Activated T-helper 1 cell treated with anti-CD3 and anti-CD28 coated beads, Interleukin-12 subunit alpha, Interleukin-12 subunit beta, Interleukin-2, Interleukin-4 antibody, amounts not matched to agents 30 ng/mL and 10 ng/mL and 1 ng/mL, durations not matched to agents 14 hours and 24 hours and 36 hours (primary cell): Measurements from ENCODE around the gene APOL5. TPM values are rescaled to one million over a fixed set of nuclear protein-coding genes. Genes with fewer than 3 reads are reported as not detected.
"Not testable (repeated sequence)": the region's sequence is repeated elsewhere in the genome, so short reads cannot be mapped to it uniquely, and the experiment has no call there.

Experiments
- DNase-seq: peaks from one replicate; pipeline ENCODE4 v3.0.0; 2021; ENCODE audit warnings: low spot score
- H3K27ac Mint-ChIP-seq: one replicate; pipeline ENCODE4 v1.8.0; 2021; ENCODE audit warnings: mild to moderate bottlenecking, mixed read lengths
- H3K27me3 Mint-ChIP-seq: one replicate; pipeline ENCODE4 v1.8.0; 2022; ENCODE audit warnings: mild to moderate bottlenecking, moderate library complexity, mixed read lengths; ENCODE audit not compliant: insufficient read depth
- H3K36me3 Mint-ChIP-seq: one replicate; pipeline ENCODE4 v1.8.0; 2021; ENCODE audit warnings: low read depth, mixed read lengths
- H3K4me1 Mint-ChIP-seq: one replicate; pipeline ENCODE4 v1.8.0; 2021; ENCODE audit warnings: low read depth, mixed read lengths
- H3K4me3 Mint-ChIP-seq: one replicate; pipeline ENCODE4 v1.8.0; 2021; ENCODE audit warnings: mild to moderate bottlenecking, moderate library complexity, mixed read lengths
- H3K9me3 Mint-ChIP-seq: one replicate; pipeline ENCODE4 v1.8.0; 2021; ENCODE audit warnings: mixed read lengths
- intact Hi-C: fragments of 100-400 bp; cut with micrococcal nuclease; formaldehyde crosslinking; loops from one replicate; pipeline ENCODE4 v1.15.1; 2024
- total RNA-seq: library from RNA; stranded (reverse); gene quantifications from 2 replicates; pipeline ENCODE4 v1.2.3, GENCODE V29; 2022

Gene APOL5
- total RNA-seq, 1 donor from 2014 or later = not detected

GRCh38 chr22:35737886-35738285 is 20.2 kb downstream of the APOL5 start:
- H3K4me1 Mint-ChIP-seq, H3K36me3 Mint-ChIP-seq, H3K27ac Mint-ChIP-seq, intact Hi-C loops, H3K9me3 Mint-ChIP-seq, H3K4me3 Mint-ChIP-seq, H3K27me3 Mint-ChIP-seq, DNase-seq: not testable (repeated sequence)

- H3K4me1 Mint-ChIP-seq = no peaks in the 10 kb centered on the region
- DNase-seq = no peak
- H3K36me3 Mint-ChIP-seq = no peaks in the 10 kb centered on the region
- H3K27me3 Mint-ChIP-seq = peaks cover 7% of the 10 kb centered on the region
- intact Hi-C loops = no loop called here
- no peak overlapping the region for H3K4me3 Mint-ChIP-seq
- no peaks in the 10 kb centered on the region for H3K9me3 Mint-ChIP-seq
- no peak overlapping the region for H3K27ac Mint-ChIP-seq
Observed at GRCh38 chr22:35739076-35739930, 21.6 kb downstream of the APOL5 start.

- intact Hi-C loops = no loop called here
- Mint-ChIP-seq H3K27ac (no peak overlapping the region), H3K36me3 (no peaks in the 10 kb centered on the region), H3K4me3 (no peak overlapping the region), H3K9me3 (no peaks in the 10 kb centered on the region), H3K27me3 (peaks cover 7% of the 10 kb centered on the region), H3K4me1 (no peaks in the 10 kb centered on the region)
- no peak for DNase-seq
Observed at GRCh38 chr22:35739931-35740380, 22.3 kb downstream of the APOL5 start.

GRCh38 chr22:35740616-35741015 is 22.9 kb downstream of the APOL5 start:
- H3K27me3 Mint-ChIP-seq = peaks cover 7% of the 10 kb centered on the region
- intact Hi-C loops = no loop called here
- H3K4me3 Mint-ChIP-seq = no peak overlapping the region
- no peaks in the 10 kb centered on the region for H3K9me3 Mint-ChIP-seq
- no peaks in the 10 kb centered on the region for H3K36me3 Mint-ChIP-seq
- no peak overlapping the region for H3K27ac Mint-ChIP-seq
- no peaks in the 10 kb centered on the region for H3K4me1 Mint-ChIP-seq
- DNase-seq = no peak

- Mint-ChIP-seq H3K4me1 (no peaks in the 10 kb centered on the region), H3K9me3 (no peaks in the 10 kb centered on the region)
Observed at GRCh38 chr22:35742342-35743100, 24.8 kb downstream of the APOL5 start.

GRCh38 chr22:35743326-35743860 is 25.7 kb downstream of the APOL5 start:
- Mint-ChIP-seq H3K4me1 (no peaks in the 10 kb centered on the region), H3K27me3 (peaks cover 9% of the 10 kb centered on the region), H3K9me3 (no peaks in the 10 kb centered on the region), H3K36me3 (no peaks in the 10 kb centered on the region), H3K27ac (no peak overlapping the region), H3K4me3 (no peak overlapping the region)
- no peak for DNase-seq
- intact Hi-C loops = no loop called here

More at GRCh38 chr22:35742342-35743100, 24.8 kb downstream of the APOL5 start:
- Mint-ChIP-seq H3K4me3 (no peak overlapping the region), H3K27ac (no peak overlapping the region), H3K36me3 (no peaks in the 10 kb centered on the region), H3K27me3 (peaks cover 9% of the 10 kb centered on the region)
- DNase-seq = no peak
- intact Hi-C loops = no loop called here

GRCh38 chr22:35746248-35746647 is 28.6 kb downstream of the APOL5 start:
- no peaks in the 10 kb centered on the region for H3K36me3 Mint-ChIP-seq
- no peaks in the 10 kb centered on the region for H3K9me3 Mint-ChIP-seq
- intact Hi-C loops = no loop called here

GRCh38 chr22:35746946-35747703 is 29.5 kb downstream of the APOL5 start:
- DNase-seq = no peak
- Mint-ChIP-seq H3K36me3 (no peaks in the 10 kb centered on the region), H3K27me3 (peaks cover 6% of the 10 kb centered on the region), H3K9me3 (no peaks in the 10 kb centered on the region), H3K4me3 (no peak overlapping the region), H3K4me1 (no peaks in the 10 kb centered on the region), H3K27ac (no peak overlapping the region)
- intact Hi-C loops = no loop called here

More at GRCh38 chr22:35746248-35746647, 28.6 kb downstream of the APOL5 start:
- Mint-ChIP-seq H3K27ac (no peak overlapping the region), H3K4me1 (no peaks in the 10 kb centered on the region), H3K4me3 (no peak overlapping the region), H3K27me3 (peaks cover 6% of the 10 kb centered on the region)
- DNase-seq = no peak

GRCh38 chr22:35749808-35750207 is 32.1 kb downstream of the APOL5 start:
- H3K27ac Mint-ChIP-seq = no peak overlapping the region
- no peaks in the 10 kb centered on the region for H3K9me3 Mint-ChIP-seq
- H3K4me1 Mint-ChIP-seq = no peaks in the 10 kb centered on the region
- DNase-seq = no peak
- intact Hi-C loops = no loop called here
- no peaks in the 10 kb centered on the region for H3K36me3 Mint-ChIP-seq
- H3K27me3 Mint-ChIP-seq = peaks cover 6% of the 10 kb centered on the region
- no peak overlapping the region for H3K4me3 Mint-ChIP-seq

- no peak for DNase-seq
- Mint-ChIP-seq H3K27me3 (peaks cover 6% of the 10 kb centered on the region), H3K4me1 (no peaks in the 10 kb centered on the region), H3K36me3 (no peaks in the 10 kb centered on the region), H3K4me3 (no peak overlapping the region), H3K27ac (no peak overlapping the region), H3K9me3 (no peaks in the 10 kb centered on the region)
- intact Hi-C loops = no loop called here
Observed at GRCh38 chr22:35752006-35752862, 34.6 kb downstream of the APOL5 start.

- no peaks in the 10 kb centered on the region for H3K4me1 Mint-ChIP-seq
- H3K4me3 Mint-ChIP-seq = no peak overlapping the region
- H3K27me3 Mint-ChIP-seq = peaks cover 4% of the 10 kb centered on the region
- no peaks in the 10 kb centered on the region for H3K36me3 Mint-ChIP-seq
- H3K9me3 Mint-ChIP-seq = no peaks in the 10 kb centered on the region
- intact Hi-C loops = no loop called here
- no peak overlapping the region for H3K27ac Mint-ChIP-seq
- DNase-seq = no peak
Observed at GRCh38 chr22:35752863-35753189, 35.2 kb downstream of the APOL5 start.

- DNase-seq = no peak
- H3K36me3 Mint-ChIP-seq = no peaks in the 10 kb centered on the region
- H3K9me3 Mint-ChIP-seq = no peaks in the 10 kb centered on the region
- H3K27me3 Mint-ChIP-seq = peaks cover 7% of the 10 kb centered on the region
- no peak overlapping the region for H3K4me3 Mint-ChIP-seq
- H3K27ac Mint-ChIP-seq = no peak overlapping the region
- H3K4me1 Mint-ChIP-seq = no peaks in the 10 kb centered on the region
- intact Hi-C loops = no loop called here
Observed at GRCh38 chr22:35754761-35755160, 37.1 kb downstream of the APOL5 start.
